Hepatocyte (in vitro differentiated cells): ENCODE measurements around the gene GPR45. TPM values are rescaled to one million over a fixed set of nuclear protein-coding genes. Genes with fewer than 3 reads are reported as not detected.

Source experiments
- DNase-seq: peaks from one replicate; pipeline ENCODE4 v3.0.0-alpha.2; 2016; ENCODE audit warnings: low spot score
- H2AFZ ChIP-seq: fragments of 200-600 bp; sonication (generic); 2 replicates; pipeline ENCODE4 v1.6.0; 2016; ENCODE audit warnings: antibody characterized with exemption, mild to moderate bottlenecking
- H3K27ac ChIP-seq: fragments of 200-600 bp; sonication (generic); 2 replicates; pipeline ENCODE4 v1.5.1; 2016; ENCODE audit warnings: mild to moderate bottlenecking
- H3K27me3 ChIP-seq: fragments of 200-600 bp; sonication (generic); 2 replicates; pipeline ENCODE4 v1.6.1; 2016
- H3K36me3 ChIP-seq: fragments of 200-600 bp; sonication (generic); replicated peaks from 2 replicates; pipeline ENCODE4 v1.5.1; 2016; ENCODE audit warnings: low read depth; ENCODE audit not compliant: insufficient read depth
- H3K4me1 ChIP-seq: fragments of 200-600 bp; sonication (generic); 2 replicates; pipeline ENCODE4 v1.5.1; 2016; ENCODE audit warnings: mild to moderate bottlenecking, moderate library complexity; ENCODE audit not compliant: insufficient read depth
- H3K4me2 ChIP-seq: fragments of 200-600 bp; sonication (generic); 2 replicates; pipeline ENCODE4 v1.6.0; 2016
- H3K4me3 ChIP-seq: fragments of 200-600 bp; sonication (generic); 2 replicates; pipeline ENCODE4 v1.5.1; 2016; ENCODE audit warnings: mild to moderate bottlenecking
- H3K79me2 ChIP-seq: fragments of 200-600 bp; sonication (generic); 2 replicates; pipeline ENCODE4 v1.6.0; 2017; ENCODE audit warnings: mild to moderate bottlenecking
- H3K9me2 ChIP-seq: fragments of 200-600 bp; sonication (generic); replicated peaks from 2 replicates; pipeline ENCODE4 v1.6.0; 2017; ENCODE audit warnings: mild to moderate bottlenecking; ENCODE audit not compliant: insufficient read depth
- H3K9me3 ChIP-seq: fragments of 200-600 bp; sonication (generic); 2 replicates; pipeline ENCODE4 v1.5.1; 2016; ENCODE audit warnings: low read depth, mild to moderate bottlenecking
- H4K20me1 ChIP-seq: fragments of 200-600 bp; sonication (generic); 2 replicates; pipeline ENCODE4 v1.6.0; 2016; ENCODE audit warnings: mild to moderate bottlenecking; ENCODE audit not compliant: insufficient read depth, poor library complexity, severe bottlenecking
- EZH2 ChIP-seq: fragments of 200-600 bp; sonication (generic); IDR thresholded peaks from 2 replicates; pipeline ENCODE4 v1.6.1; 2016; ENCODE audit warnings: antibody characterized with exemption, mild to moderate bottlenecking, borderline replicate concordance
- EZH2phosphoT487 ChIP-seq: fragments of 200-600 bp; sonication (generic); IDR thresholded peaks from one replicate; pipeline ENCODE4 v1.6.1; 2018; ENCODE audit warnings: antibody characterized with exemption, mild to moderate bottlenecking, low read depth, moderate library complexity; ENCODE audit not compliant: unreplicated experiment, severe bottlenecking
- WGBS: methylation state at CpG from one replicate; pipeline ENCODE4 v1.1.6; 2016; ENCODE audit warnings: low lambda C conversion rate; ENCODE audit errors: missing lambda C conversion rate; 5-methylcytosine and 5-hydroxymethylcytosine counted together
- polyA plus RNA-seq: library from polyadenylated mRNA; unstranded; fragments of >200 nt; fragmentation: Nextera tagmentation; extraction: Ambion mirVana; gene quantifications from 2 replicates; pipeline ENCODE4 v1.2.1, GENCODE V29; 2016
- total RNA-seq: library from RNA; depleted of rRNA; stranded (reverse); fragments of >200 nt; gene quantifications from 2 replicates; pipeline ENCODE4 v1.2.3, GENCODE V29; 2014
- TF ChIP-seq, protein P1 (sequence below): fragments of 200-600 bp; sonication (generic); IDR thresholded peaks from 2 replicates; pipeline ENCODE4 v1.5.1; 2016; ENCODE audit warnings: antibody characterized with exemption, mild to moderate bottlenecking; ENCODE audit not compliant: poor library complexity

The GPR45 gene
- total and polyA plus RNA-seq, 2 experiments from 2014 or later = not detected

GRCh38 chr2:105242286-105242993, 897 bp downstream of the GPR45 start:
- no peaks in the 10 kb centered on the region for H3K79me2 ChIP-seq
- no peak overlapping the region for H2AFZ ChIP-seq
- H3K36me3 ChIP-seq = no peaks in the 10 kb centered on the region
- H3K27ac ChIP-seq = no peak overlapping the region
- TF ChIP-seq EZH2 = no peak
- no peaks in the 10 kb centered on the region for H3K4me1 ChIP-seq
- H4K20me1 ChIP-seq = no peaks in the 10 kb centered on the region
- H3K4me3 ChIP-seq = no peak overlapping the region
- no peaks in the 10 kb centered on the region for H3K9me2 ChIP-seq
- H3K4me2 ChIP-seq = no peak overlapping the region
- no peaks in the 10 kb centered on the region for H3K27me3 ChIP-seq
- WGBS = 97% methylated on average over 47 of the region's 50 CpGs
- no peak for DNase-seq
- no peaks in the 10 kb centered on the region for H3K9me3 ChIP-seq

DNA sequence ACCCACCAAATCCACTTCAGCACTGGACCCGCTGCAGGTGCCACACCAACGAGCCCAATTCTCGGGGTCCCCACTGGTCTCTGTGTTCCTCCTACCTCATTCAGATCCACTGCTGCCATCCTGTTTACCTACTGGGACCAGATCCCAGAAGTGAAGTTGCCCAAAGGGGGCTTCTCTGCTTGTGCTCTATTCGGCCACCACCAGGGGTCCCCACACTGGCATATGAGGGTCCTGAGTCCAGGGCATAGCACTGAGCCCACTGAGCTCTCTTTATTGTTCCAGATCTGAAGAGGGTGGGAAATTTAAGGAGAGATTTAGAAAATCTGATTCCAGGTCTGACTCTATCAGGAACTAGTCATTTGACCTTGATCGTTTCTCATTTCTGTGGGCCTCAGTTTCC, 2.4 kb downstream of the GPR45 start:
- H4K20me1 ChIP-seq = no peaks in the 10 kb centered on the region
- no peak overlapping the region for H3K27ac ChIP-seq
- WGBS = 66% methylated on average over 5 of the region's 5 CpGs
- TF ChIP-seq EZH2 (no peak), EZH2phosphoT487 (no peak)
- TF ChIP-seq, protein P1, sequence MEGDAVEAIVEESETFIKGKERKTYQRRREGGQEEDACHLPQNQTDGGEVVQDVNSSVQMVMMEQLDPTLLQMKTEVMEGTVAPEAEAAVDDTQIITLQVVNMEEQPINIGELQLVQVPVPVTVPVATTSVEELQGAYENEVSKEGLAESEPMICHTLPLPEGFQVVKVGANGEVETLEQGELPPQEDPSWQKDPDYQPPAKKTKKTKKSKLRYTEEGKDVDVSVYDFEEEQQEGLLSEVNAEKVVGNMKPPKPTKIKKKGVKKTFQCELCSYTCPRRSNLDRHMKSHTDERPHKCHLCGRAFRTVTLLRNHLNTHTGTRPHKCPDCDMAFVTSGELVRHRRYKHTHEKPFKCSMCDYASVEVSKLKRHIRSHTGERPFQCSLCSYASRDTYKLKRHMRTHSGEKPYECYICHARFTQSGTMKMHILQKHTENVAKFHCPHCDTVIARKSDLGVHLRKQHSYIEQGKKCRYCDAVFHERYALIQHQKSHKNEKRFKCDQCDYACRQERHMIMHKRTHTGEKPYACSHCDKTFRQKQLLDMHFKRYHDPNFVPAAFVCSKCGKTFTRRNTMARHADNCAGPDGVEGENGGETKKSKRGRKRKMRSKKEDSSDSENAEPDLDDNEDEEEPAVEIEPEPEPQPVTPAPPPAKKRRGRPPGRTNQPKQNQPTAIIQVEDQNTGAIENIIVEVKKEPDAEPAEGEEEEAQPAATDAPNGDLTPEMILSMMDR = no peak
- H3K36me3 ChIP-seq = no peaks in the 10 kb centered on the region
- H3K4me3 ChIP-seq = no peak overlapping the region
- H3K4me1 ChIP-seq = no peaks in the 10 kb centered on the region
- H3K79me2 ChIP-seq = no peaks in the 10 kb centered on the region
- no peak overlapping the region for H3K4me2 ChIP-seq
- H3K27me3 ChIP-seq = no peaks in the 10 kb centered on the region
- DNase-seq = no peak
- H2AFZ ChIP-seq = no peak overlapping the region
- H3K9me3 ChIP-seq = no peaks in the 10 kb centered on the region
- H3K9me2 ChIP-seq = no peaks in the 10 kb centered on the region

- Histone ChIP-seq H3K27ac (no peak overlapping the region), H3K4me3 (no peak overlapping the region), H3K4me1 (no peaks in the 10 kb centered on the region), H4K20me1 (no peaks in the 10 kb centered on the region), H3K36me3 (no peaks in the 10 kb centered on the region), H3K79me2 (no peaks in the 10 kb centered on the region), H2AFZ (no peak overlapping the region), H3K9me2 (no peaks in the 10 kb centered on the region), H3K9me3 (no peaks in the 10 kb centered on the region), H3K27me3 (no peaks in the 10 kb centered on the region), H3K4me2 (no peak overlapping the region)
- WGBS = 96% methylated on average over 3 of the region's 3 CpGs
- TF ChIP-seq EZH2 (no peak), EZH2phosphoT487 (no peak)
- TF ChIP-seq, protein P1 = no peak
- DNase-seq = no peak
Measured at GRCh38 chr2:105244451-105244850, 2.9 kb downstream of the GPR45 start.

GRCh38 chr2:105248316-105249070, 7.0 kb downstream of the GPR45 start:
- no peak for DNase-seq
- Histone ChIP-seq H3K36me3 (no peaks in the 10 kb centered on the region), H3K9me3 (no peaks in the 10 kb centered on the region), H4K20me1 (no peaks in the 10 kb centered on the region), H3K27me3 (no peaks in the 10 kb centered on the region), H3K27ac (no peak overlapping the region), H3K79me2 (no peaks in the 10 kb centered on the region), H3K4me3 (no peak overlapping the region), H3K4me1 (no peaks in the 10 kb centered on the region), H2AFZ (no peak overlapping the region), H3K4me2 (no peak overlapping the region), H3K9me2 (no peaks in the 10 kb centered on the region)
- 55% methylated on average over 4 of the region's 4 CpGs for WGBS
- TF ChIP-seq, protein P1 = no peak
- TF ChIP-seq EZH2 = no peak
- no peak for TF ChIP-seq EZH2phosphoT487
